Limb (tissue), 2 donors: Measurements from ENCODE around the gene PTPN1.
"Not testable (repeated sequence)": the region's sequence is repeated elsewhere in the genome, so short reads cannot be mapped to it uniquely, and the experiment has no call there.

Experiments
- DNase-seq, 2 donors: peaks; one replicate each; pipeline ENCODE4 v3.0.0-alpha.2; 2016; ENCODE audit errors: extremely low spot score in 2 of 2

PTPN1 gene

DNA sequence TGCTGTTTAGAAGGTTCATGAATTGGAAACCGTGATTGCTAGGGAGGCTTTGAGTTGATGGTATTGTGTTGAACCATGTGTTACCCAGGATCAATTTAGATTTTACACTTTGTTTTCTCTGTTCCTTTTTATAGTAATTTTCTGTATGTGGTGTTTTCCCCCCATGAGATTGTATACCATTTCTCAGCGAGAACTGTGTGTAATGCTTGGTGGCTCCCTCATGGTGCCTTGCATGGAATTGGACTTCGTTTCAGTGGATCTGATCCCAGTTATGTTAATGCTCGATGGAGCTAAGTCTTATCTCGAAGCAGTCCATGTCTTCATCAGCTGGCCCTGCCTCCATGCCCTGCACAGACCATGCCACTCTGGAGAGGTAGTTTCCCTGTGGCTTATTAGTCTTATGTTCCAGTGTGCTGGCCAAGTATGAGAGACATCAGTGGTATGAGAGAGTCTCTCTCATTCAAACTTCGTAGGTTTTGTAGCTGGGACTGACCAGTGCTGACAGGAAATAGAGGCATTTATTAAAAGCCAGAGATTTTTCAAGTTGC, 18.7 kb downstream of the PTPN1 start:
- no peak for DNase-seq

DNA sequence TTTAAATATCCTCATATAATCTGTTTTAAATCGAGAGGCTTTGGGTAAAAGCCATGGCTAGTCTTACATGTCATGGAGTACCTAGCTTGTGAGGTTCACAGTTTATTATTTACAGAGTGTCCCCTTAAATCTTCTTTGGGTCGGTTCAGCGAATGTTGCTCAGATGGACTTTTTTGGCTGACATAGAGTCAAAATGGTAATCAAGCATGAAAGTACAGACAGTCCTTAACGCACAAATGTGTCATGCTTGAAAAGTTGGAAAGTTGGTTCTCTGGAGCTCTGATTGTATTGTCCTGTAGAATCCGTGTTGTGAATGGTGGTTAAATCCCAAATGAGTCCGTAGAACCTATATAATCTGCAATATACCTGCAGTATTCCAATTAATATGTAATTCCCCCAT, 22.0 kb downstream of the PTPN1 start:
- DNase-seq = no peak

DNA sequence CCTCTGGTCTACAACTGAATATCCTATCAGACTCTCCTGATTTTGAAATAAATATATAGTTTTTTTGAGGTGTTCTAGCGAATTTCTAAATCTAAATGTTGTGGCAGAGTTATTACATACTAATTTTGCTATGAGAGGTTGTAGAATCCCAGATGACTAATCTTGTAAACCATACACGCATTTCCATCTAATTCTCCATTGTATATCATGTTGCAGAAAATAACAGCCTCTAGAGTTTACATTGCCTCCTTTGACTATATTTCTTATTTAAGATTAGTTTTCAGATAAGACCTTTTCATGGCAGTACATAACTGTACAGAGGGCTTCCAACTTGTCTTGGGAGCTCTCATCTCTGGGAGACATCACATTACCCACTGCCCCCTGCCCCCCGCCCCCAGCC, 22.9 kb downstream of the PTPN1 start:
- no peak for DNase-seq

DNA sequence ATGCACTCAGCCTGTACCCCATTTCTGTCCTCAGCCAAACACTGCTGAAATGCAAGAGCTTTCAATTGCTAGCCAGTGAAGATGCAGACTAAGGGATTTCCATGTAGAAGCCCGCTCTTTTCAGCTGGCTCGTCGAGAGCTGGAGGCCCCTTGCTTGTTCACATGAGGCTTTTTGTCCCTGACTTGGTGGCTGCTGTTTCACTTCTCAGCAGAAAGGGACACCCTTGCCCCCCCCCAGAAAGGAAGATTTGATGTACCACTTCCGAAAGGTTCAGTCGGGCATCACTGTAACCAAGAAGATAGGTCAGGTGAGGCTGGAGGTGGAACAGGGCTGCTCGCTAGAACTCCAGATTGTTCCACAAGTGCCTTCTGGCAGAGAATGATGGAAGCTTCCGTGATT, 23.3 kb downstream of the PTPN1 start:
- DNase-seq = no peak

DNA sequence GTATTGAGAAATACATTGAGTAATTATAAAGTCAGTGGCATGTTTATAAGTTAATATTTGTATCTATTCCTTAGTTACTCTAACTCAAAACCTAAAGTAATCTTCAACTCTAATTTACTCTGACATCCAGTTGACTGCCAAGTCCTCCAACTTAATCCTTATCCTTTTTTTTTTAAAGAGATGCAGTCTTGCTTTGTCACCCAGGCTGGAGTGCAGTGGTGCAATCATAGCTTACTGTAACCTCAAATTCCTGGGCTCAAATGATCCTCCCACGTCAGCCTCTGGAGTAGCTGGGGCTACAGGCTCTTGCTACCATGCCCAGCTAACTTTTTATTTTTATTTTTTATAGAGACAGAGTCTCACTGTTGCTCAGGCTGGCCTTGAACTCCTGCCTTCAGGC, 24.4 kb downstream of the PTPN1 start:
- DNase-seq = no peak

DNA sequence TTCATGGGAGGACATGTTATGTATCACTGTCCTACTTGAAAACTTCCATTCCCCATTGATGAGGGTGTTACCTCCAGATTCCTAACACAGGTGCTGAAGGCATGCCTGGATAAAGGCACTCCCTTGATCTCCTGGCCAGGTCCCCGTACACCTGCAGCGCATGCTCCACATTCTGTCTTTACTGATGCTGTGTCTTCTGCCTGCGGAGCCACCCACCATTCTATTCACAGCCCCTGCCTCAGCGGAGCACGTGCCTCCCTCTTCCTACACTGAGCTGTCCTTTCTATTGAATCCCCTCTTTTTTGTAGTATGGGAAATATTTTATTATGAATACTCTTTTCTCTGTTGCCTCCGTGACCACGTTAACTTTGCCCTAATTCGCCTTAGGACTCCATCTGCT, 25.0 kb downstream of the PTPN1 start:
- DNase-seq = no peak

DNA sequence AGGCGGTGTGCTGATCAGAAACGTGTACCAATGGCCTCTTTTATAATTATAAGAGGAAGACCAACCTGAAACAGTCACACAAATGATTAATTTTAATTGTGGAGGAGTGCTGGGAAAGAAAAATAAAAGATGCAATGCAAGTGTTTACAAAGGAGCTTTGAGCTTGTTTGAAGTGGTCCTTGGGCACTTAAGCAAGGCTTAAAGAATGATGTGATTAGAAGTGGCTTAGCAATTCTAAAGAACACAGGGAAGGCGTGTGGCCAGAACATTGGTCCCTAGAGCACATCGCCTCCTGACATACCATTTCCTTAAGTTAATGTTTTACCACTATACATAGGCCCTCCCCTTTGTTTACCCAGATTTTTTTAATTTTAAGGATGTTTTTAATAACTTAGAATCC, 26.1 kb downstream of the PTPN1 start:
- no peak for DNase-seq

DNA sequence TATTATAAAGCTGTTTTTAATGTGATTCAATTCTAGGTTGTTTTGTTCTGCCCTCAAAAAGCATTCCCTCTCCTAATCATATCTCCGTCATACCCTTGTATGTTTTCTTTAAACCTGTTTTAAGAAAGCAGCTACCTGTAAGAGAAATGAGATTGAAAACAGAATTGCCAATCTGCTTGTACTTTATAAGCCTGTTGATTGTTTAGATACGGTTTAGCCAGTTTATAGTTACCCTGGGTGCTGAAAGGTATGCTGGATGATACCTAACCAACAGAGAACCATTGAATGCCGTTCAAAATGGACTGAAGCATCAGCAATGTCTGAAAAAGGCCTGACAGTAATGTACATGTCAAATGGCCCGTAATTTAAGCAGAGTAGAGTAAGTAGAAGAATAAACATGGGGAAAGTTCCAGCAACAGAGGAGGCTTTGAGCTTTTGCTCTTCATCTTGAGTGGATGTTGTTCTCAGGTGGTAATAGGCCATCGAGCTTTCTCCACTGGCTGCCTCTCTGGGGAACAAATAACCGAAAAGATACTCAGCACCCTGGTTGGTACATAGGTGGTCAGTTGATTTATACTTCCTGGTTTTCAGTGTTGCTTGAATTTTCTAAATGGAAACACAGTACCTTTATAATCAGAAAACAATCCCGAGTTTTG, 27.5 kb downstream of the PTPN1 start:
- DNase-seq = no peak

DNA sequence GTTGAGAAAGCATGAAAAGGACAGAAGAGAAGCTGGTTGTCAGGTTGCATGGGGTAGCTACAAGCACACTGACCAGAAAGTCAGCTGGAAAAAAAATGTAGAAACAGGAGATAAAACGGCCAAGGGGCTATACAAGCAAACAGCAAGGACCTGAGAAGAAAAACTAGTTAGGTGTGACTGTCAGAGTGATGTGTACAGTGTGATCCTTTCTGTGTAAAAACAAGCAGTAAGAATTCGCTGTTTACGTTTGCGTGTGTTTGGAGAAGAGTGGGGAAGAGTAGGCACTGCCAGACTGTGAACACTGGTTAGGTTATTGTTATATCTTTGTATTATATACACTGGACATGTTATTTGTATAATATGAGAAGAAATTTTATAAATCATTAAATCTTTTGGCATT, 28.1 kb downstream of the PTPN1 start:
- DNase-seq = no peak

DNA sequence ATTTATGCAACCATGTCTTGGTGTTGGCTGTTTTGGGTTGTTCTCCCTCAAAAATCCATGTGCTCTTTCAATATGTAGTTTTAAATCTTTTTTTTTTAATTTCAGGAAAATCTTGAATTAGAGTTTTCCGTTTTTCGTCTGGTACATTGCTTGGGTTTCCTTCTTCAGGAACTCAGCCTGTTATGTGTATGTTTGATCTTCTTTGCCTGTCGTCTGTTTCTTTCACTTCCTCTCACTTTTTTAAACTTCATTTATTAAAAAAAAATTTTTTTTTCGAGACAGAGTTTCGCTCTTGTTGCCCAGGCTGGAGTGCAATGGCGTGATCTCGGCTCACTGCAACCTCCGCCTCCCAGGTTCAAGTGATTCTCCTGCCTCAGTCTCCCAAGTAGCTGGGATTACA, 29.6 kb downstream of the PTPN1 start:
- not testable (repeated sequence) for DNase-seq

DNA sequence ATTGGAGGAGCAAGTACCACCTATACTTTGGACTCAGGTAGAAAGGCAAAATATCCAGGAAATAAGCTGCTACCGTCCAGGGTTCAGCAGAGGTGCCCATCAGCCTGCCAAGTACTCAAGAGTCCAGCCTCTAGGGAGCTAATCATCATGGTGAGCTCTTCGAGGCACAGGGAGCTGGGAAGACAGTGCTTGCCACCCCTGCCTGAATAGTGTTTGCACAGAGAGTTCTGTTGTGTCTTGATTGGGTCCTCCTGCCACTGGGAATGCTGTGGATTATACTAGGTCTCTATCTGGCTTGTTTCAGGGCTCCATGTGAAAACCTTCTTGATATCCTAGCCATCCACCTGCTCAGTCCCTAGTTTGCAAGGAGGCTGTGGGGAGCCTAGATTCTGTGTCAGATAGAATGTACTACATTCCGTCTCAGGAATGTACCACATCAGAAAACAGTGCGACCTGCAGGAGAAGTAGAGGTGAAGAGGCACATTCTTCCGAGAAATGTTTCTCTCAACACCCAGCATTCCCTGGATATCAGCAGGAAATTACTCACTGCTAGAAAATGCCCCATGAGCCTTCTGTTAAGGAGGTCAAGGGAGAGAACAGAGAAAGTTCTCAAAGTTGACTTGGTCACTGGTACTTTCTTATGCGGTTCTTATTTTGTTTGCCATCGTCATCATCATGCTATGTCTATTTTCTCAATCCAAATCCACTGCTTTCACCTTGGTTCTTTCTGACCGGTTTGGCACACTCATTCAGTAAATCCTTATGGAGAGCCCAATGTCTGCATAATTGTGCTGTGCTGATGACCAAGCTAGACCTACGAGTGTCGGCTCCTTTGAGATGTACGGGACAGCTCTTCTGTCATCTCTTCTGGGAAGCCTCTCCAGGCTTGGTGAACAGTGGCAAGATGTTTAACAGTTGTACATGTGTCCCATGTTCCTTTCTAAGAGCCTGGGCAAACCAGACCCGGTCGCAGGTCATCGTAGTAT, 30.7 kb downstream of the PTPN1 start:
- DNase-seq = no peak

DNA sequence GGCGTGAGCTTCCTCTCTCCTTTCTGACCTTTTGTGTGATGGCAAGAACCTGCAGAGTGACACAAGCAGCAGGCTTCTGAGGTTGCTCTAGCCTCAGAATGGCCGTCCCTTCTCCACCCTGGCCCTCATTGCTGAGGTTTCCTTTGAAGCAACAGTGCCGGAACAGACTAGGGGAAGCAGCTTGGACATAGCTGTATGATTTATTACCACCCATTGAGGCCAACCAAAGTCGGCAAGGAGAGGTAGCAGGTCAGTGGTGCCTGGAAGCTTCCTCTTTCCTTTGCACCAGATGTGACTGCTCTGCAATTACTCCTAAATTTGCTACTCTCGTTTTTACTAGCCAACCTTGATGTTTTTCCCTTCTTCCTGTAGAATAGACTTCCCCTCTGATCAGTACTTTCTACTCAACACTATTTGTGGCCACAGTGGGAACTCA, 31.4 kb downstream of the PTPN1 start:
- DNase-seq = no peak

DNA sequence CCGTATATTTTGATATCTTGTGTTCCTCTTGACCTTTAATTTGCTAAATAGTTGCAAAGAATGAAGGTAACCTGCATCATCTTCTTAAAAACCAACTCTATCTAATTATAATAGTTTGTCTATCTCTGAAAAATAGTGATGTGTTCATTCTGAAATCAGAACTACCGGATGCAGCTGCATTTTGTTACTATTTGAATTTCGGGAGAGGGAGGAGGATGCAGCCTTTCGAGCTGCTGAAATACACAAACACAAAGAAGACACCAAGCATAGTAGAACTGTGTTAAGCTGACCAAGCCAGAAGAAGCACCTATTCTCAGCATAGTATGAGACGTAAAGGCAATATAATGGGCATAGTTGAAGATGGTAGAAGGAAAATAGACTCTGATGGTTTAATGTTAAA, 33.1 kb downstream of the PTPN1 start:
- no peak for DNase-seq

DNA sequence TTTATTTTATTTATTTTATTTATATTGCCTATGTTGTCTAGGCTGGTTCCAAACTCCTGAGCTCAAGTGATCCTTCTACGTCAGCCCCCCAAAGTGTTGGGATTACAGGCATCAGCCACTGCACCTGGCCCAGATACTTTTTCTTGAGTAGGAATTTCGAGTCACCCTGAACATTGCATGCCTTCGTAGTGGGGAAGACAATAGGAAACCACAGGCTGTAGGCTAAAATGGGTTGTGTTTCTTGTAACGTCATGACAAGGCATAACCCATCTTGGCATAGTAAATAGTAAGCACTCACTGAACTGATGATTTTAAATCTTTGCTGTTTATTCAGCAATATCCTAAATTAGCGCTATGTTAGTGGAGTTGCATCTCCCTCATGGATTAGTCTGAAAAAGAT, 34.9 kb downstream of the PTPN1 start:
- no peak for DNase-seq

DNA sequence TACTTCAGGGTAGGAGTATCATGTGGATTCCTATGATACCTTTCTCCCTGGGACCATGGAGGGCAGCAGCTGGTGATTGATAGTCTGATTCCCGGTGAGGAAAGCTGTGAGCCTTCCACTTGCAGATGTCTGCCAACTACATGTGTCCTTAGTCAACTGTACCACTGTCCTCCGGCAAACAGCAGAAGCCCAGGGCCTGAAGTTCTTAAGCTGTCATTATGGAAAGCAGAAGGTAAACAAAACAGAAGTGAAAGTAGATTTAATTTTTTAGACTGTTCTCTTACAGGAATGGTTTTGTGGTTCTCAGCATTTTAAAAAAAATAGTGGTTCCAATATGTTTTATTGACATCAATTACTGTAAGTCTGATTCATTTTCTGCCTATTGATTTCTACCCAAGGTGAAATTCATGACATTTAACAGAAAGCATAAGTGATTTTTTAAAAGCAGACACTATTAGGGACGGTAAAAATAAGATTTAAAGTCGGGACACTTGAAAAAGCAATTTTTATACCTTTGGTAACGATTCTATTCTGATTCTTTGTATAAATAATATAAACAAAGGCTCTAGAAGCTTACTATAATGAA, 36.6 kb downstream of the PTPN1 start:
- DNase-seq = no peak

DNA sequence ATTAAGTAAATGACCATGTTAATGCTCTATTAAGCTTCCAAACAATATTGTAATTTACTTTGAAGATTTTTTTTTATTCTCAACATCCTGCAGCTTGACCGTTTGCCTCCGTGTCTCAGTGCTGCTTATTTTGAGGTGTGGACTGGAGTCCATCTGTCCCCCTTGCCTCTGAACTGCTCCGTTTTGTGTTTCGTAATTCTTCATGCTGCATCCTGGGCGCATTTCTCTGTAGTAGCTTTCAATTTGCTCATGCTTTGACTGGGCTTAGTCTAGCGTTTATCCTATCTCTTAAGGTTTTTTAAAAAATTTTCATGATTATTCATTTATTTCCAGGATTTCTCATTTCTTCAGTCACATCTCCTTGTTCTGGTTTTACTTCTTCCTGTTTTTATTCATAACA, 37.8 kb downstream of the PTPN1 start:
- DNase-seq = no peak

DNA sequence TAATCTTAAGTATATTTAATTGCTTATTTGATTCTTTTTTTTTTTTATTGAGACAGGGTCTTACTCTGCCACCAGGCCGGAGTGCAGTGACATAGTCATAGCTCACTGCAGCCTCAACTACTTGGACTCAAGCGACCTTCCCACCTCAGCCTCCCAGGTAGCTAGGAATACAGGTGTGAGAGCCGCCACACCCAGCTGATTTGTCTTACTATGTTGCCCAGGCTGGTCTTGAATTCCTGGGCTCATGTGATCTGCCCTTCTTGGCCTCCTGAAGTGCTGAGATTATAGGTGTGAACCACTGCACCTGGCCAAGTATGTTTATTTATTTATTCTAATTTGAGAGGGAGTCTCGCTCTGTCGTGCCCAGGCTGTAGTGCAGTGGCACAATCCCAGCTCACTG, 38.2 kb downstream of the PTPN1 start:
- no peak for DNase-seq

DNA sequence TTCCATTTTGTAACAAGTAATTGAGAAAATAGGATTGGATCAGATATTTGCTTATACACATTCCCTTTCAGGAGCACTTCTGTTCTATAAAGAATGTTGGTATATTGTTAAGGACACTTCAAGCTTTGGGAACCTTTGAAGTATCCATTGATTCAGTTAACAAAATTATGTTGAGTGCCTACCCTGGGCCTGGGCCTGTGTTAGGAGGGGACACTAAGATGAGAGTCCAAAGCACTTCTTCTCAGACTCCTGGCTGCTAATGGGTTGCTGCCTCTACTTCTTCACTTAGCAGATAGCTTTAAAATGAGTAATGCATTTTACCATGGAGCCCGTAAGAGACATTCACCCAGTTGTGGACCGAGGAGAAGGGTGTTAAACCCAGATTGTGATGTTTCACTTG, 40.3 kb downstream of the PTPN1 start:
- DNase-seq = no peak

DNA sequence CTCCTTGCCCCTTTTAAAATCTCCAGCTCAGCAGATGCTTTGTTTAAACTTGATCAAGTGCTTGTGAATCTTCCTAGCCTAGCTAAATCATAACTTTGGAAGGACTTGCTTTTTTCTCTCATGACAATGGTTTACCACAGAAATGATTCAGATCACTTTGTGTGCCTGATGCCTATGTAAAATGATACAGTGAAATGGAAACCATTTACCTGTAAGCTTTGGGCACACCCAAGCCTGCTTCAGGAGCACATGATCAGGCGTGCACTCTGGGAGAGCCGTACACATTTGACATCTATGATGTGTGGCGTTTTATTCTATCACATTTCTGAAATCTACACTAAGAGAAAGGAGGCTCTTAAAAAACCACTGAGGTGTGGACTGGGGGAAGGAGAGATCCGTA, 41.1 kb downstream of the PTPN1 start:
- no peak for DNase-seq

DNA sequence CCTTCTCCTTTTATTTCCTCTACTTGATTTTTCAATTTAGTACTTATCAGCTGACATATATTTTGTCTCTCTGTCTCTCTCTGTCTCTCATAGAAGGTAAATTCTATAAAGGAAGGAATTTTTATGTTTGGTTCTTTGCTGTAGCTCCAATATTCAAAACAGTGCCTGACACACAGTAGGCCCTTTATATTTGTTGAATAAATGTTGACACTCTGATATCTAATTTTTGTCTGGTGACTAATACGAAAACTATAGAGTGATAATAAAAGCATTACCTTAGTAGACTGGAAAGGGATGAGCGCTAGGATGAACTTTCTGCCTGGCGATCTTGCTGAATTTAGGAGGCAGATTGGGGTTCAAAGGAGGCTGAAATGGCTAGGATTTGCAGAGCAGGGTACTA, 42.8 kb downstream of the PTPN1 start:
- DNase-seq = no peak

DNA sequence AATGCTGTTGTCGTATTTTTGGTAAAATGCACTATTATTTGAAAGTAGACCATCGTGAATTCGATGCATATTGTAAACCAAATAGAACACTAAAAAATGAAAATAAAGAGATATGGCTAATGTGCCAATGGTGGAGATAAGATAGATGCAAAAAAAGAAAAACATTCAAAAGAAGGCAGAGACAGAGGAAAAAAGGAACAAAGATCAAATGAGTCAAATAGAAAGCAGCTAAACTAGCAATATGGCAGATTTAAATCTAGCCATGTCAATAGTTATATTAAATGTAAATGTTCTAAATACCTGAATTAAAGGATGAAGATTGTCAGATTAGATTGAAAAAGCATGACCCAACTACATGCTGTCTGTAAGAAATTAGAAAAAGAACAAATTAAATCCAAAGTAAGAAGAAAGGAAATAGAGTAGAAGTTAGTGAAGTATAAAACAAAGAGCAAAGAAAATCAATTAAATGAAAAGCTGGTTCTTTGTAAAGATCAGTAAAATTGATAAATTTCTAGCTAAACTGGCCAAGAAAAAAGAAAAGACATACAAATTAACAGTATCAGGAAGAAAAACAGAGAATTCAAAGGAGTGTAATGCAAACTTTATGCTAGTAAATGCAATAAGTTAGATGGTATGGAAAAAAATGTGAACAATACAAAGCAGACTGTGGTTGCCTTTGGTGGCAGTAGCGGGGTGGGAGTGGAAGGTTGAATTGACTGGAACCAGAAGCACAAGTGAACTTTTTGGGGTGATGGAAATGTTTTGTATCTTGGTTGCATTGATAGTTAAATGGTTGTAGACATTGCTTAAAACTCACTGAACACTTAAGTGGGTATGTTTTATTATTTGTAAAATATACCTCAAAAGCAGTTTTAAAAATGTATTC, 44.8 kb downstream of the PTPN1 start:
- no peak for DNase-seq
